B cell (primary cell): ENCODE results near the gene PREB. TPM values are rescaled to one million over a fixed set of nuclear protein-coding genes. Genes with fewer than 3 reads are reported as not detected.

Source experiments
- ATAC-seq: fragments of 200-7000 bp; cut with Tn5 transposase; one replicate; pipeline ENCODE4 v1.10.0; 2021; ENCODE audit warnings: low read depth, mild to moderate bottlenecking, moderate number of reproducible peaks, moderate library complexity
- CTCF ChIA-PET: fragments of 350-600 bp; sonication (Branson Sonifier 250); formaldehyde crosslinking; loops from one replicate; lab custom pipeline; 2021; ENCODE audit warnings: antibody characterized with exemption, inconsistent platforms; lab: Charles Lee
- POLR2A ChIA-PET: fragments of 350-600 bp; sonication (Branson Sonifier 250); formaldehyde crosslinking; loops from one replicate; lab custom pipeline; 2021; ENCODE audit warnings: antibody characterized with exemption; lab: Charles Lee
- DNase-seq: peaks from one replicate; pipeline ENCODE4 v3.0.0; 2013
- H2AFZ ChIP-seq: 2 replicates; pipeline ENCODE4 v1.6.1; 2012; ENCODE audit warnings: mild to moderate bottlenecking, low read depth, low read length; ENCODE audit not compliant: insufficient read depth, poor library complexity, severe bottlenecking
- H3K27ac ChIP-seq, 2 donors: 1 replicate in 1 of 2; 2 replicates in 1 of 2; pipeline ENCODE4 v1.5.1; 2012 to 2013; ENCODE audit warnings: low read length in 2 of 2, mild to moderate bottlenecking in 2 of 2, moderate library complexity in 1 of 2
- H3K27me3 ChIP-seq, 4 experiments: fragments of 200-600 bp in 1 of 4; sonication (generic) in 1 of 4; replicated peaks in 1 of 4; 1 replicate in 2 of 4; 2 replicates in 2 of 4; pipeline versions ENCODE4 v1.6.1 to v1.7.0; 2013 to 2016; ENCODE audit warnings: low read length in 3 of 4, mild to moderate bottlenecking in 2 of 4, mixed read lengths in 1 of 4, moderate library complexity in 1 of 4; ENCODE audit not compliant: insufficient read depth in 4 of 4, control insufficient read depth in 3 of 4; ENCODE audit errors: control extremely low read depth in 1 of 4
- H3K36me3 ChIP-seq, 2 experiments: replicated peaks in 1 of 2; 1 replicate in 1 of 2; 2 replicates in 1 of 2; pipeline versions ENCODE4 v1.6.1 to v1.7.1; 2013; ENCODE audit warnings: low read length in 1 of 2; ENCODE audit not compliant: insufficient read depth in 2 of 2, control insufficient read depth in 1 of 2; ENCODE audit errors: control extremely low read depth in 1 of 2, extremely low read depth in 1 of 2
- H3K4me1 ChIP-seq, 2 donors: fragments of 200-600 bp in 1 of 2; sonication (generic) in 1 of 2; 1 replicate in 1 of 2; 2 replicates in 1 of 2; pipeline versions ENCODE4 v1.5.1 to v1.6.1; 2013 to 2017; ENCODE audit warnings: low read length in 2 of 2; ENCODE audit not compliant: control insufficient read depth in 2 of 2, insufficient read depth in 2 of 2
- H3K4me2 ChIP-seq: replicated peaks from 2 replicates; pipeline ENCODE3; 2012; ENCODE audit warnings: mild to moderate bottlenecking, low read depth, low read length; ENCODE audit not compliant: poor library complexity, severe bottlenecking
- H3K4me3 ChIP-seq, 5 experiments: fragments of 200-600 bp in 1 of 5; sonication (generic) in 1 of 5; 1 replicate in 3 of 5; 2 replicates in 2 of 5; pipeline versions ENCODE4 v1.5.1 to v1.7.0; 2011 to 2016; ENCODE audit warnings: low read length in 4 of 5, mild to moderate bottlenecking in 4 of 5, low read depth in 2 of 5, control low read depth in 1 of 5, moderate library complexity in 1 of 5; ENCODE audit not compliant: insufficient read depth in 1 of 5; ENCODE audit errors: control extremely low read depth in 1 of 5, extremely low read depth in 1 of 5
- H3K79me2 ChIP-seq: fragments of 200-600 bp; sonication (generic); one replicate; pipeline ENCODE4 v1.6.0; 2016; ENCODE audit warnings: low read length; ENCODE audit not compliant: control insufficient read depth, insufficient read depth
- H3K9ac ChIP-seq: fragments of 200-600 bp; sonication (generic); 2 replicates; pipeline ENCODE4 v1.6.1; 2017; ENCODE audit warnings: mild to moderate bottlenecking, low read length, moderate library complexity
- H3K9me3 ChIP-seq, 3 donors: one replicate each; pipeline versions ENCODE4 v1.6.1 to v1.7.1; 2013; ENCODE audit warnings: low read length in 2 of 3; ENCODE audit not compliant: control insufficient read depth in 2 of 3, insufficient read depth in 1 of 3; ENCODE audit errors: control extremely low read depth in 1 of 3
- H4K20me1 ChIP-seq: 2 replicates; pipeline ENCODE4 v1.6.0; 2012; ENCODE audit warnings: mild to moderate bottlenecking, low read length; ENCODE audit not compliant: insufficient read depth, control insufficient read depth, poor library complexity, severe bottlenecking
- H3K27ac Mint-ChIP-seq: one replicate; pipeline ENCODE4 v1.8.0; 2021; ENCODE audit warnings: mixed read lengths
- H3K27me3 Mint-ChIP-seq: one replicate; pipeline ENCODE4 v1.8.0; 2021; ENCODE audit warnings: mixed read lengths
- H3K4me1 Mint-ChIP-seq: one replicate; pipeline ENCODE4 v1.8.0; 2021; ENCODE audit warnings: mixed read lengths
- H3K4me3 Mint-ChIP-seq: one replicate; pipeline ENCODE4 v1.8.0; 2021; ENCODE audit warnings: mixed read lengths
- H3K9me3 Mint-ChIP-seq: one replicate; pipeline ENCODE4 v1.8.0; 2022; ENCODE audit warnings: mixed read lengths; ENCODE audit not compliant: insufficient read depth
- CTCF ChIP-seq: fragments of 200-600 bp; IDR thresholded peaks from one replicate; pipeline ENCODE4 v1.8.0; 2022; ENCODE audit warnings: antibody characterized with exemption, mild to moderate bottlenecking
- EZH2 ChIP-seq: IDR thresholded peaks from 2 replicates; pipeline ENCODE4 v1.6.1; 2012; ENCODE audit warnings: borderline replicate concordance, low read depth, mild to moderate bottlenecking, moderate library complexity, low read length; ENCODE audit not compliant: insufficient read depth, poor library complexity, severe bottlenecking
- WGBS: methylation state at CpG from one replicate; pipeline ENCODE4 v1.1.5; 2013; ENCODE audit warnings: missing lambda C conversion rate; ENCODE audit not compliant: insufficient coverage; 5-methylcytosine and 5-hydroxymethylcytosine counted together
- intact Hi-C: fragments of 100-400 bp; cut with micrococcal nuclease; formaldehyde crosslinking; loops from one replicate; pipeline ENCODE4 v1.10.0; 2022
- polyA plus RNA-seq: library from polyadenylated mRNA; depleted of rRNA; stranded (reverse); fragments of >200 nt; gene quantifications from 2 replicates; pipeline ENCODE4 v1.2.3, GENCODE V29; 2012
- total RNA-seq, 2 donors: library from RNA; stranded (reverse); fragments of 120-200 nt in 1 of 2; gene quantifications; 1 replicate in 1 of 2; 2 replicates in 1 of 2; pipeline versions ENCODE4 v1.2.3 to v1.2.4, GENCODE V29; 2013 to 2022

PREB gene
- total and polyA plus RNA-seq, 2 donors (not counting 1 experiment from before 2014, with no cell fraction given): 46.0 to 88.9 TPM

GRCh38 chr2:27109083-27109482 lies 25.4 kb downstream of the PREB start:
- Mint-ChIP-seq H3K27me3 (peaks cover 11% of the 10 kb centered on the region), H3K4me1 (no peaks in the 10 kb centered on the region), H3K9me3 (no peaks in the 10 kb centered on the region), H3K27ac (no peak overlapping the region), H3K4me3 (no peak overlapping the region)
- Histone ChIP-seq H3K27ac (no peak overlapping the region), H3K4me1 (no peaks in the 10 kb centered on the region), H3K9me3 (no peaks in the 10 kb centered on the region), H3K27me3 (no peaks in the 10 kb centered on the region), H3K79me2 (no peaks in the 10 kb centered on the region), H3K4me3 (no peak overlapping the region), H3K36me3 (no peaks in the 10 kb centered on the region), H2AFZ (no peak overlapping the region), H3K4me2 (no peak overlapping the region), H4K20me1 (no peaks in the 10 kb centered on the region), H3K9ac (no peak overlapping the region)
- intact Hi-C loops: no loop called here
- DNase-seq: no peak
- ATAC-seq: no peak
- no peak for TF ChIP-seq EZH2
- no peak for TF ChIP-seq CTCF
- CTCF ChIA-PET: no interaction called here
- POLR2A ChIA-PET: no interaction called here
- WGBS: 100% methylated on average over 1 of the region's 3 CpGs

- H3K9ac ChIP-seq: no peak overlapping the region
- H2AFZ ChIP-seq: no peak overlapping the region
- ATAC-seq: no peak
- H3K27me3 ChIP-seq: no peaks in the 10 kb centered on the region
- H3K27ac Mint-ChIP-seq: no peak overlapping the region
- H3K4me1 ChIP-seq: no peaks in the 10 kb centered on the region
- H3K79me2 ChIP-seq: no peaks in the 10 kb centered on the region
- ChIA-PET CTCF (no interaction called here), POLR2A (no interaction called here)
- TF ChIP-seq EZH2 (no peak), CTCF (no peak)
- no peak overlapping the region for H3K27ac ChIP-seq
- intact Hi-C loops: no loop called here
- H3K9me3 Mint-ChIP-seq: no peaks in the 10 kb centered on the region
- H3K9me3 ChIP-seq: no peaks in the 10 kb centered on the region
- H3K36me3 ChIP-seq: no peaks in the 10 kb centered on the region
- no peak overlapping the region for H3K4me3 Mint-ChIP-seq
- no peak overlapping the region for H3K4me2 ChIP-seq
- DNase-seq: no peak
- H3K4me1 Mint-ChIP-seq: no peaks in the 10 kb centered on the region
- peaks cover 11% of the 10 kb centered on the region for H3K27me3 Mint-ChIP-seq
- no peaks in the 10 kb centered on the region for H4K20me1 ChIP-seq
- no CpG with 5 or more reads among the region's 2 CpGs for WGBS
- H3K4me3 ChIP-seq: no peak overlapping the region
These were observed 26.2 kb downstream of the PREB start for GRCh38 chr2:27108221-27108620.
